Right kidney (tissue), 1 donor: Measurements from ENCODE around the gene RAC3.

Experiments used
- DNase-seq: peaks from one replicate; pipeline ENCODE4 v3.0.0-alpha.2; 2016

The RAC3 gene

GRCh38 chr17:82041144-82041814, 9.8 kb downstream of the RAC3 start:
- no peak for DNase-seq

GRCh38 chr17:82042649-82043048, 11.2 kb downstream of the RAC3 start:
- DNase-seq, result no peak

- DNase-seq, result no peak
Measured at GRCh38 chr17:82043507-82043906, 12.0 kb downstream of the RAC3 start.

DNA sequence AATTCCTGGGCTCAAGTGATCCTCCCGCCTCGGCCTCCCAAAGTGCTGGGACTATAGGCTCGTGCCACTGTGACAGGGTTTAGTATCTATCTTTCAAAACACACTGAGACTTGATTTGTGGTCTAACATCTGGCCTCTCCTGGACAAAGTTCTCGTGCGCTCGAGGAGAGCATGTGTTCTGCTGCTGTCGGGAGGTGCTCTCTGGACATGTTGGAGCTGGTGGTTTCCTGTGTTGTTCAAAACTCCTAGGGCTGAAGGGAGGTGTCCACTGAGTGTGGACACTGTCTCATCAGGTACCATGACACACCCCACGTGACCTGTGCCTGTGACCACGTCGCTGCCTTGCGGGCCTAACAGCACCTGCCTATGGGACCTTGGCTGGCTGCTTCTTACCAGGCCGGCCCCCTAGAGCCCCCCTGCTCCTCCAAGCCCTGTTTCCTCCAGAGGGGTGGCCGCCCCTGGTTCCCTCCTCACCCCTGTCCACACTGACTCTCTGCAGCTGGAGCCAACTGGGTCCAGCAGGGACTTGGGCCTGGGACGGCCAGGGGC, 14.5 kb downstream of the RAC3 start:
- DNase-seq, result no peak

DNA sequence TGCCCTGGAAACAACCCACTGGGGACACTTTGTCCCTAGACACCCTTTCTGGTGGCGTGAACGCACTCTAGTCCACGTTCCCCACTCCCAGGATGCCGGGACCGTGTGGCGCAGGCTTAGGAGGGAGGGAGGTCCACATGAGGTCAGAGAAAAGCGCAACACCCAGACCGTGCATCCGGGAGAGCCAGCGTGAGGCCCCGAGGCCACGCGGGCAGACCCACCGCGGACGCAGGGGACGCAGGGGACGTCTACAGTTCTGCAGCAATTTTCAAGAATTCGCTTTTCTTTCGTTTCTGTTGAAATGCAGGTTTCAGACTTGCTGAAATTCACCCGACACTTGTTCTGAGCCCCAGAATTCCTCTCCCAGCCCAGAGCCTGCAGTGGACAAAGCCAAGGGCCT, 15.4 kb downstream of the RAC3 start:
- DNase-seq, result no peak

DNA sequence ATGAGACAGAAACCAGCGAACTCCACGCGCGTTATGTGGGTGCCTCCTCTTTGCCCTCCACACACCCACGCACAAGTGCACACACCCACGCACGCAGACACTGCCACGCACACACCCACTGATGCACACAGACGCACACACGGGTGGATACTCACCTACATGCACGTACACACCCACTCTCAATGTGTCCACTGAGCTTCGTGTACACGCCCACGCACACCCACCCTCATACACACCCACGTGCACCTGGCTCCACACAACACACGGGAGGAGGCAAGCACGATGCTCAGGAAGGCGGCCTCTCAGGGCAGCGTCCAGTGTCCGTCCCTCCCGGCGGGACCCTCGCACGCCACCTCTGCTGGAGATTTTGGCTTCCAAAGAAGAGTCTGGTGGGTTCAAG, 15.9 kb downstream of the RAC3 start:
- DNase-seq, result no peak

- DNase-seq, result no peak
Measured at GRCh38 chr17:82047914-82048570, 16.6 kb downstream of the RAC3 start.

DNA sequence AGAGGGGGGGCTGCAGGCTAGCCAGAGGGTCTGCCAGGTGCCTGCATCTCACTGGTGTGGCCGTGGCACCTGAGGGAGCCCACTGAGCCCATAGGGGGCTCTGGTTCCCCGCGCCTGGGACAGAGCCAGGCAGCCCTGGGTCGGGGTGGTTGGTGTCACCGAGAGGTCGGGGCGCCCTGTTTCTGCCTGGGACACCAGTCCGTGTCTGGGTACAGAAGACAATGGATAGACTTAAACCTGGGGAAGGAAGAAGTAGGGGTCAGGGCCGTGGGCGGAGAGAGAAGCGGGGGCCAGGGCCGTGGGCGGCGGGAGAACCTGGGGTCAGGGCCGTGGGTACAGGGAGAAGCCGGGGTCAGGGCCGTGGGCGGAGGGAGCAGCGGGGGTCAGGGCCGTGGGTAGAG, 17.1 kb downstream of the RAC3 start:
- no peak for DNase-seq

GRCh38 chr17:82049106-82049505, 17.6 kb downstream of the RAC3 start:
- no peak for DNase-seq

- DNase-seq, result no peak
Measured at GRCh38 chr17:82049521-82049971, 18.1 kb downstream of the RAC3 start.

- DNase-seq, result no peak
Measured at GRCh38 chr17:82050152-82050760, 18.8 kb downstream of the RAC3 start.

DNA sequence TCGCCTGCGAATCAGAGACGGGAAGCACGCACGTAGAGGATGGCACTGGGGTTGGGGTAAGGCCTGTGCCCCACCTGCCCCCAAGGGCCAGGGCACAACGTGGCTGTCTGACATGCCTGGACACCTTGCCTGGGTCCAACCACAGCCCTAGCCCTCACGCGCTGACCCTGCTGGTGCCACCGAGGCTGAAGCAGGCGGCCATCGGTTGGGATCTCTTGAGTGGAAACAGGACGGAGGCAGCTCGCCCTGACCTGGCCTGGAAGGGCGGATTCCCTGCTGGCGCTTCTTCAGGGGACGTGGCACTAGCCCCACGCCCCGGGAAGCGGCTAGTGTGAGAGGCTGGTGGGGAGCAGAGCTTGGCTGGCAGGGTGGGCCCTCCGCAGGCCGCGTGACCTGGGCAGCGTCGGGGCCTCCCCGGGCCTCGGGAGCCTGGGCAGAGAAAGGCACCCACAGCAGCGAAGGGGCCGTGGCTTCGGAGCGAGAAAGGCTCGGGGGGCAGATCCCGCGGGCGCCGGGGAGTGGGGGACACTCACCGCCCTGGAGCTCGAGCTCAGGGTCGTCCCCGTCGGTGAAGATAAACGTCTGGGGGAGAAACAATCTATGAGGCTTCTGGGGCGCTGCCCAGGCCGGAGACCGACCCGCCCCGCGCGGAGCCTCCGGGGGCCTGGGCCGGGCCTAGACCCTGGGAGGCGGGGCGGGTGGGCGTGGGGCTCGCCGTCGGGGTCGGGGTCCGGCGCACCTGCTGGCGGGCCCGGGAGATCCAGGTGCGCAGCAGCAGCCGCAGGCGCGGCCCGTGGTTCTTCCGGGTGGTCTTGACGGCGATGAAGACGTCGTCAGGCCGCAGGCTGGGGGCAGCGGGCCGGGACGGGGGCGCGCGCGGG, 19.5 kb downstream of the RAC3 start:
- peak; percentile 36 for DNase-seq

- peak; percentile 42 for DNase-seq
Measured at GRCh38 chr17:82051776-82052637, 20.5 kb downstream of the RAC3 start, which contains the start of the genes GPS1 and RFNG. Gene GPS1, plus strand, starts transcription at chr17:82051898. Its CDS starts 34 bp downstream, at chr17:82051932. Gene RFNG, minus strand, starts transcription at chr17:82051811. Its CDS starts 45 bp downstream, at chr17:82051766.

GRCh38 chr17:82052638-82053059, 21.2 kb downstream of the RAC3 start:
- no peak for DNase-seq

DNA sequence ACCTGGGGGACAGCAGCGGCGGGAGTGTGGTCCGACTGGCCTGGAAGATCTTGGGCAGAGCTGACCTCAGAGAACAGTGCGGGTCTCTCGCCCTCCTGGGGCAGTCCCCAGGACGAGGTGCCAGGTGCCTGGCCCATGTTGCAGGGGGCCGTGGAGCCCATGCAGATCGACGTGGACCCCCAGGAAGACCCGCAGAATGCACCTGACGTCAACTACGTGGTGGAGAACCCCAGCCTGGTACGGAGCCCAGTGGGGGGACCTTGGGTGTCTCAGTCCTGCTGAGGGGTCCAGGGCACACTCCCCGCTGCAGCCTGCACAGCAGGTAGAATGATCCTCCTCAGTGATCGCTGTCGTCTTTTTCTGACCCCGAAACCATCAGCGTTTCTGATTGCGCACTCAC, 21.7 kb downstream of the RAC3 start:
- DNase-seq, result no peak

DNA sequence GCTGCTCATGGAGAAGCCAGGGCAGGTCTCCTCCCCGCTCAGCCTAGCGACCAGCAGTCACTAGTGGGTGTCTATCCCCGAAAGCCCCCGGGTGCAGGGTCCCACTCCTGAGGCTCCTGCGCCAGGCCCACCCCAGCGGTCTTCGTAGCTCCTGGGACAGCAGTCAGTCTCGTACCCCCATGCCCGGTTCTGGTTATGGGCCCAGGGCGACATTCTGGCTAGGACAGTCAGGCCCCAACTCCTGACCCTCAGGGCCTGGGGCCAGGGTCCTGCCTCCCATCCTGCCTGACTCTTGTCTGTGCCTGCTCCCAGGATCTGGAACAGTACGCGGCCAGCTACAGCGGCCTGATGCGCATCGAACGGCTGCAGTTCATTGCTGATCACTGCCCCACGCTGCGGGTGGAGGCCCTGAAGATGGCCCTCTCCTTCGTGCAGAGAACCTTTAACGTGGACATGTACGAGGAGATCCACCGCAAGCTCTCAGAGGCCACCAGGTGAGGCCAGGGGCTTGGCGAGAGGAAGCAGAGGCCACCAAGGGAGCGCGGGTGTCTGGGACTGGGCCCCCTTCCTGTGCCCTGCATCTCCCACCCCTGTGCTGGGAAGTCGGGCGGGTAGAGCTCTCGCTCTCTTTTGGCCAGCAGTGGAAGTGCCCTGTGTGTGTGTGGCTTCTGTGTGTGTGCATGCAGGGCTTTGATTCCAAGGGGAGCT, 22.2 kb downstream of the RAC3 start:
- DNase-seq, result no peak

DNA sequence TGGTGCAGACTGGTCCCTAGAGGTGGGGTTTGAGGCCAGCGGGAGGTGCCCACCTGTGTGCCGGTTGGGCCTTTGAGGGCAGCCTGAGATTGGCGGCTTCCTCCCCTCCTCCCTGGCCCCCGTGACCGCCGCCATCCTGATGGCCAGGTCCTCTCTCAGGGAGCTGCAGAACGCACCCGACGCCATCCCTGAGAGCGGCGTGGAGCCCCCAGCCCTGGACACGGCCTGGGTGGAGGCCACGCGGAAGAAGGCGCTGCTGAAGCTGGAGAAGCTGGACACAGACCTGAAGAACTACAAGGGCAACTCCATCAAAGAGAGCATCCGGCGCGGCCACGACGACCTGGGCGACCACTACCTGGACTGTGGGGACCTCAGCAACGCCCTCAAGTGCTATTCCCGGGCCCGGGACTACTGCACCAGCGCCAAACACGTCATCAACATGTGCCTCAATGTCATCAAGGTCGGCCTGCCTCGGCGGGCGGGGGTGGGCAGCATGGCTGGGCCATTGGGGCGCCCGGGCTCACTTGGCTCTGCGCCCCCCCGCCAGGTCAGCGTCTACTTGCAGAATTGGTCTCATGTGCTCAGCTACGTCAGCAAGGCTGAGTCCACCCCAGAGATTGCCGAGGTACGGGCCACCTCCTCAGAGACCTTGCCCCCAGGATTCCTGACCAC, 23.0 kb downstream of the RAC3 start:
- DNase-seq, result no peak

- no peak for DNase-seq
Measured at GRCh38 chr17:82055023-82055964, 23.8 kb downstream of the RAC3 start.
